Neural progenitor cell (in vitro differentiated cells): ENCODE data around the gene ACSBG1. TPM values are rescaled to one million over a fixed set of nuclear protein-coding genes. Genes with fewer than 3 reads are reported as not detected.

Experiments
- DNase-seq: peaks from one replicate; pipeline ENCODE4 v3.0.0-alpha.2; 2016; ENCODE audit warnings: low spot score
- H2AFZ ChIP-seq: fragments of 200-600 bp; sonication (generic); replicated peaks from 2 replicates; pipeline ENCODE4 v1.6.1; 2016; ENCODE audit warnings: antibody characterized with exemption
- H3F3A ChIP-seq: fragments of 200-600 bp; sonication (generic); 2 replicates; pipeline ENCODE4 v1.6.1; 2016; ENCODE audit warnings: antibody characterized with exemption, low read depth
- H3K27ac ChIP-seq: fragments of 200-600 bp; sonication (generic); 2 replicates; pipeline ENCODE4 v1.5.1; 2016; ENCODE audit warnings: mild to moderate bottlenecking
- H3K27me3 ChIP-seq: fragments of 200-600 bp; sonication (generic); 2 replicates; pipeline ENCODE4 v1.6.1; 2016; ENCODE audit warnings: mild to moderate bottlenecking, moderate library complexity
- H3K36me3 ChIP-seq: fragments of 200-600 bp; sonication (generic); 2 replicates; pipeline ENCODE4 v1.5.1; 2016
- H3K4me1 ChIP-seq: fragments of 200-600 bp; sonication (generic); 2 replicates; pipeline ENCODE4 v1.6.1; 2016; ENCODE audit warnings: mixed run types
- H3K4me2 ChIP-seq: fragments of 200-600 bp; sonication (generic); 2 replicates; pipeline ENCODE4 v1.6.1; 2016
- H3K4me3 ChIP-seq: fragments of 200-600 bp; sonication (generic); 2 replicates; pipeline ENCODE4 v1.5.1; 2016
- H3K79me2 ChIP-seq: fragments of 200-600 bp; sonication (generic); 2 replicates; pipeline ENCODE4 v1.6.1; 2016; ENCODE audit warnings: low read depth
- H3K9ac ChIP-seq: fragments of 200-600 bp; sonication (generic); 2 replicates; pipeline ENCODE4 v1.6.1; 2016
- H3K9me3 ChIP-seq: fragments of 200-600 bp; sonication (generic); 2 replicates; pipeline ENCODE4 v1.5.1; 2016; ENCODE audit warnings: low read depth
- H4K20me1 ChIP-seq: fragments of 200-600 bp; sonication (generic); 2 replicates; pipeline ENCODE4 v1.6.1; 2016; ENCODE audit warnings: low read depth
- H3K27ac Mint-ChIP-seq: 3 replicates; pipeline ENCODE4 v1.8.0; 2021; ENCODE audit warnings: mixed read lengths
- H3K27me3 Mint-ChIP-seq: 2 replicates; pipeline ENCODE4 v1.8.0; 2022; ENCODE audit warnings: low read depth, mild to moderate bottlenecking, inconsistent platforms, moderate library complexity, mixed read lengths; ENCODE audit not compliant: insufficient read depth
- H3K36me3 Mint-ChIP-seq: 3 replicates; pipeline ENCODE4 v1.8.0; 2021; ENCODE audit warnings: mixed read lengths
- H3K4me1 Mint-ChIP-seq: 3 replicates; pipeline ENCODE4 v1.8.0; 2021; ENCODE audit warnings: mixed read lengths
- H3K4me3 Mint-ChIP-seq: 3 replicates; pipeline ENCODE4 v1.8.0; 2021; ENCODE audit warnings: mild to moderate bottlenecking, moderate library complexity, mixed read lengths
- H3K9me3 Mint-ChIP-seq: 3 replicates; pipeline ENCODE4 v1.8.0; 2020; ENCODE audit warnings: mixed read lengths
- CTCF ChIP-seq: fragments of 200-600 bp; sonication (generic); IDR thresholded peaks from 2 replicates; pipeline ENCODE4 v1.5.1; 2017; ENCODE audit warnings: antibody characterized with exemption, mild to moderate bottlenecking
- EZH2 ChIP-seq: fragments of 200-600 bp; sonication (generic); IDR thresholded peaks from 2 replicates; pipeline ENCODE4 v1.6.1; 2017; ENCODE audit warnings: antibody characterized with exemption, mild to moderate bottlenecking, moderate library complexity
- EZH2phosphoT487 ChIP-seq: fragments of 200-600 bp; sonication (generic); IDR thresholded peaks from 2 replicates; pipeline ENCODE4 v1.6.1; 2017; ENCODE audit warnings: antibody characterized with exemption
- total RNA-seq: library from RNA; depleted of rRNA; stranded (reverse); fragments of >200 nt; gene quantifications from 2 replicates; pipeline ENCODE4 v1.2.3, GENCODE V29; 2015; ENCODE audit warnings: low replicate concordance

The ACSBG1 gene
- total RNA-seq, 1 donor from 2014 or later = 0.11 TPM

DNA sequence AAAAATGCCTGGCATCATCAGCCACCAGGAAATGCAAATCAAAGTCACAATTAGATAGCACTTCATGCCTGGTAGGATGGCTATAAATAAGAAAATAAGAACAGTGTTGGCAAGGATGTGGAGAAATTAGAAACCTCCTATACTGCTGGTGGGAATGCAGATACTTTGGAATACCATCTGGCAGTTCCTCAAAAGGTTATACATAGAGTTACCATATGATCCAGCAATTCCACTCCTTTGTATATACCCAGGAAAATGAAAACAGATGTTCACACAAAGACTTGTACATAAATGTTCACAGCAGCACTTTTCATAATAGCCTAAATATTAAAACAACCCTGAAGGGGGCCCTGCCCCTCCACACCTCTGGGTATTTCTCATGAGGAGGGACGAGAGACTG is 13.7 kb downstream of the ACSBG1 start:
- no peaks in the 10 kb centered on the region for H3K9me3 ChIP-seq
- no peak overlapping the region for H3K4me3 Mint-ChIP-seq
- no peak for DNase-seq
- TF ChIP-seq EZH2 (no peak), EZH2phosphoT487 (no peak), CTCF (no peak)
- no peaks in the 10 kb centered on the region for H3K27me3 ChIP-seq
- H2AFZ ChIP-seq = peak overlapping the region; percentile 87
- H3K27me3 Mint-ChIP-seq = peaks cover 2% of the 10 kb centered on the region
- no peak overlapping the region for H3K4me2 ChIP-seq
- no peak overlapping the region for H3K9ac ChIP-seq
- no peaks in the 10 kb centered on the region for H3K4me1 ChIP-seq
- H3K79me2 ChIP-seq = no peaks in the 10 kb centered on the region
- no peaks in the 10 kb centered on the region for H3K36me3 Mint-ChIP-seq
- H3K27ac Mint-ChIP-seq = no peak overlapping the region
- H4K20me1 ChIP-seq = no peaks in the 10 kb centered on the region
- no peaks in the 10 kb centered on the region for H3K36me3 ChIP-seq
- H3F3A ChIP-seq = no peaks in the 10 kb centered on the region
- peaks cover 4% of the 10 kb centered on the region for H3K4me1 Mint-ChIP-seq
- H3K4me3 ChIP-seq = no peak overlapping the region
- H3K9me3 Mint-ChIP-seq = peaks cover 3% of the 10 kb centered on the region
- no peak overlapping the region for H3K27ac ChIP-seq

DNA sequence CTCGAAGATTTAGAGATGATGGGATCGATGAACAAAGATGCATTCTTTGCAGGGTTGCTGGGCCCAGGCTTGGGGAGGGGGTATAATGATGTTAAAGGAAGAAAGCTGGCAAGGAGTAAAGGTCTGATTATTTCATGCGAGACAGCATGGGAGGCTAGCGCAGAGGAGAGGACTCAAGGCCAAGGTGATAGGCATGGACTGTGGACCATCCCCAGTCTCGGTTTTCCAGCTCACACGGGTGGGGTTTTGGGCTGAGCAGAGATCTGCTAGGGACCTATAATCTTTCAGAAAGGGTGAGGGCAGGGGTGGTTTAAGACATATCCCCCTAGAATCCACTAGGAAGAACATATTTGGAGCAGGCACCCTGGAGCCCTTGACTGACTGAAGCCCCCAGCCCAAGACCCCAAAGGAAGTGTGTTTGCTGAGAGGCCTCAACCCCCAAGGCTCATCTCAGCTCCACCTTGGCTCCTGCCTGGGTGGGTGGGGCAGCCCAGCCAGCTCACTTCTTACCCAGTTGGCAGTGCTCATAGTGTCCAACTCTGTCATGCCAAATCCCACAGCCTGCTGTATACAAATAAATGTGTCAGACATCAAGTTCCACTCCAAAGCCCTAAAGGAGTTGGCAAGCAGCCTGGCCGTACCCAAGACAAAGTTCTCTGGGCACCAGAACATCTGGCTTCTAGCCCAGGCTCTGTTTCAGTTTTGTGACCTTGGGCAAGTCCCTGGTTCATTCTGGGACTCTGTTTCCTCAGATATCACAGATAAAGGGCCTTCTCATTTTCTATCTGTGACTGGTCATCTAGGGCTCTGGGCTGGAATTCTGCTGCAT is 17.9 kb downstream of the ACSBG1 start:
- no peak overlapping the region for H3K9ac ChIP-seq
- Mint-ChIP-seq H3K36me3 (no peaks in the 10 kb centered on the region), H3K4me1 (peaks cover 15% of the 10 kb centered on the region), H3K4me3 (no peak overlapping the region), H3K9me3 (no peaks in the 10 kb centered on the region), H3K27ac (no peak overlapping the region), H3K27me3 (peaks cover 5% of the 10 kb centered on the region)
- H3K27ac ChIP-seq = no peak overlapping the region
- H4K20me1 ChIP-seq = no peaks in the 10 kb centered on the region
- no peaks in the 10 kb centered on the region for H3K9me3 ChIP-seq
- H3K4me3 ChIP-seq = no peak overlapping the region
- H3K36me3 ChIP-seq = no peaks in the 10 kb centered on the region
- no peak overlapping the region for H3K4me2 ChIP-seq
- H3F3A ChIP-seq = no peaks in the 10 kb centered on the region
- TF ChIP-seq EZH2phosphoT487 (no peak), EZH2 (no peak), CTCF (no peak)
- no peaks in the 10 kb centered on the region for H3K4me1 ChIP-seq
- H3K27me3 ChIP-seq = no peaks in the 10 kb centered on the region
- H2AFZ ChIP-seq = no peak overlapping the region
- no peak for DNase-seq
- H3K79me2 ChIP-seq = no peaks in the 10 kb centered on the region

DNA sequence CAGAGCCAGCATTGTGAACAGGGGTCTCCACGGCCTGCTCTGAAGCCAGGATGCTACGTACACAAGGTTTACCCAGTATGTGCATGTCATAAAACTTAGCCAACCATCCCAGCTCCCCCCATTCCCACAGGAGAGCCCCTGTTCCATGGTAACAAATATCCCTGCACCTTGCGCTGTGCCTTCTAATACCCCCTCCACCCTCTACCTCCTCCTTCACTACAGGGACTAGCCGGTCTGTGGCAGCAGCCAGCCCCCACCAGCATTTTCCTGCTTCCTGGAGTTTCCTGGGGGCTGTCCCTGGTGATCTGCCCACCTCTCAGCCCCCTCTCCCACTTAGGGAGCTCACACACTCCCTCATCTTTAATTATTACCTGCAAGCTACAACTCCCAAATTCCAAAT is 20.4 kb downstream of the ACSBG1 start:
- no peak for DNase-seq
- Histone ChIP-seq H3K4me1 (no peaks in the 10 kb centered on the region), H3K79me2 (no peaks in the 10 kb centered on the region), H3K36me3 (no peaks in the 10 kb centered on the region), H3K9ac (no peak overlapping the region), H3K27me3 (no peaks in the 10 kb centered on the region), H4K20me1 (no peaks in the 10 kb centered on the region), H3K9me3 (no peaks in the 10 kb centered on the region), H3K4me2 (no peak overlapping the region), H3K4me3 (no peak overlapping the region), H2AFZ (no peak overlapping the region), H3F3A (no peaks in the 10 kb centered on the region), H3K27ac (no peak overlapping the region)
- Mint-ChIP-seq H3K27ac (no peak overlapping the region), H3K27me3 (peaks cover 3% of the 10 kb centered on the region), H3K36me3 (no peaks in the 10 kb centered on the region), H3K4me1 (peaks cover 19% of the 10 kb centered on the region), H3K9me3 (no peaks in the 10 kb centered on the region), H3K4me3 (no peak overlapping the region)
- no peak for TF ChIP-seq CTCF
- no peak for TF ChIP-seq EZH2
